Panc1 (cell line): ENCODE results near the gene CNNM1.

Experiments
- CTCF ChIP-seq: fragments of 450-650 bp; IDR thresholded peaks from 2 replicates; pipeline ENCODE4 v1.5.1; 2017; ENCODE audit warnings: mild to moderate bottlenecking
- POLR2AphosphoS5 ChIP-seq: IDR thresholded peaks from 2 replicates; pipeline ENCODE4 v1.6.1; 2012; ENCODE audit warnings: mild to moderate bottlenecking, low read depth, low read length, moderate library complexity
- TF ChIP-seq, protein P1 (sequence below), 2 experiments: IDR thresholded peaks; 2 replicates each; pipeline ENCODE4 v1.6.1; 2011 to 2012; ENCODE audit warnings: low read depth in 2 of 2, control low read depth in 1 of 2, low read length in 1 of 2, mild to moderate bottlenecking in 1 of 2, moderate library complexity in 1 of 2; ENCODE audit not compliant: insufficient read depth in 1 of 2

GRCh38 chr10:99318048-99318447, 11.1 kb upstream of the CNNM1 start:
- TF ChIP-seq CTCF: no peak
- TF ChIP-seq POLR2AphosphoS5: no peak
- TF ChIP-seq, protein P1, sequence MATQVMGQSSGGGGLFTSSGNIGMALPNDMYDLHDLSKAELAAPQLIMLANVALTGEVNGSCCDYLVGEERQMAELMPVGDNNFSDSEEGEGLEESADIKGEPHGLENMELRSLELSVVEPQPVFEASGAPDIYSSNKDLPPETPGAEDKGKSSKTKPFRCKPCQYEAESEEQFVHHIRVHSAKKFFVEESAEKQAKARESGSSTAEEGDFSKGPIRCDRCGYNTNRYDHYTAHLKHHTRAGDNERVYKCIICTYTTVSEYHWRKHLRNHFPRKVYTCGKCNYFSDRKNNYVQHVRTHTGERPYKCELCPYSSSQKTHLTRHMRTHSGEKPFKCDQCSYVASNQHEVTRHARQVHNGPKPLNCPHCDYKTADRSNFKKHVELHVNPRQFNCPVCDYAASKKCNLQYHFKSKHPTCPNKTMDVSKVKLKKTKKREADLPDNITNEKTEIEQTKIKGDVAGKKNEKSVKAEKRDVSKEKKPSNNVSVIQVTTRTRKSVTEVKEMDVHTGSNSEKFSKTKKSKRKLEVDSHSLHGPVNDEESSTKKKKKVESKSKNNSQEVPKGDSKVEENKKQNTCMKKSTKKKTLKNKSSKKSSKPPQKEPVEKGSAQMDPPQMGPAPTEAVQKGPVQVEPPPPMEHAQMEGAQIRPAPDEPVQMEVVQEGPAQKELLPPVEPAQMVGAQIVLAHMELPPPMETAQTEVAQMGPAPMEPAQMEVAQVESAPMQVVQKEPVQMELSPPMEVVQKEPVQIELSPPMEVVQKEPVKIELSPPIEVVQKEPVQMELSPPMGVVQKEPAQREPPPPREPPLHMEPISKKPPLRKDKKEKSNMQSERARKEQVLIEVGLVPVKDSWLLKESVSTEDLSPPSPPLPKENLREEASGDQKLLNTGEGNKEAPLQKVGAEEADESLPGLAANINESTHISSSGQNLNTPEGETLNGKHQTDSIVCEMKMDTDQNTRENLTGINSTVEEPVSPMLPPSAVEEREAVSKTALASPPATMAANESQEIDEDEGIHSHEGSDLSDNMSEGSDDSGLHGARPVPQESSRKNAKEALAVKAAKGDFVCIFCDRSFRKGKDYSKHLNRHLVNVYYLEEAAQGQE (IDR thresholded peaks at IDR 0.05; ENCODE audit: insufficient read depth in 1 of 2, low read depth in 2 of 2, low read length in 1 of 2): no peak
